Suprapubic skin (tissue), 4 donors: Measurements from ENCODE around the gene TRUB1. TPM values are rescaled to one million over a fixed set of nuclear protein-coding genes. Genes with fewer than 3 reads are reported as not detected.

Experiments used
- DNase-seq, 2 donors: peaks; one replicate each; pipeline ENCODE4 v3.0.0-alpha.2; 2019; ENCODE audit warnings: low spot score in 2 of 2
- H3K27ac ChIP-seq: fragments of 200-600 bp; sonication (generic); one replicate; pipeline ENCODE4 v1.5.1; 2019
- H3K27me3 ChIP-seq: fragments of 200-600 bp; sonication (generic); one replicate; pipeline ENCODE4 v1.5.1; 2019
- H3K36me3 ChIP-seq: fragments of 200-600 bp; sonication (generic); one replicate; pipeline ENCODE4 v1.5.1; 2019
- H3K4me1 ChIP-seq: fragments of 200-600 bp; sonication (generic); one replicate; pipeline ENCODE4 v1.5.1; 2019
- H3K4me3 ChIP-seq: fragments of 200-600 bp; sonication (generic); one replicate; pipeline ENCODE4 v1.5.1; 2019; ENCODE audit warnings: mild to moderate bottlenecking
- H3K9me3 ChIP-seq: fragments of 200-600 bp; sonication (generic); one replicate; pipeline ENCODE4 v1.5.1; 2019
- CTCF ChIP-seq, 2 donors: fragments of 200-600 bp in 1 of 2; fragments of 450-650 bp in 1 of 2; sonication (generic) in 1 of 2; IDR thresholded peaks; one replicate each; pipeline ENCODE4 v1.5.1; 2016 to 2019; ENCODE audit warnings: antibody characterized with exemption in 2 of 2, mild to moderate bottlenecking in 1 of 2, moderate library complexity in 1 of 2
- EP300 ChIP-seq: sonication (generic); formaldehyde crosslinking; IDR thresholded peaks from one replicate; pipeline ENCODE4 v1.6.1; 2017; ENCODE audit warnings: antibody characterized with exemption
- POLR2A ChIP-seq, 2 donors: fragments of 450-650 bp; IDR thresholded peaks; one replicate each; pipeline ENCODE4 v1.6.1; 2017; ENCODE audit warnings: antibody characterized with exemption in 2 of 2, mild to moderate bottlenecking in 2 of 2, moderate library complexity in 2 of 2
- POLR2AphosphoS5 ChIP-seq, 3 donors: sonication (generic); formaldehyde crosslinking; IDR thresholded peaks; one replicate each; pipeline ENCODE4 v1.6.1; 2017; ENCODE audit warnings: antibody characterized with exemption in 3 of 3
- WGBS: methylation state at CpG from one replicate; pipeline ENCODE4 v1.1.5; 2018; 5-methylcytosine and 5-hydroxymethylcytosine counted together
- total RNA-seq, 4 donors: library from RNA; depleted of rRNA; stranded (reverse); fragments of >200 nt; gene quantifications; one replicate each; pipeline ENCODE4 v1.1.0, GENCODE V29; 2016

Gene TRUB1
- total RNA-seq, 4 donors from 2014 or later, result 11.6 to 28.6 (median 15.0) TPM

- H3K27me3 ChIP-seq, result no peaks in the 10 kb centered on the region
- no peak for DNase-seq
- no peak overlapping the region for H3K4me3 ChIP-seq
- no peaks in the 10 kb centered on the region for H3K4me1 ChIP-seq
- no peaks in the 10 kb centered on the region for H3K36me3 ChIP-seq
- no peaks in the 10 kb centered on the region for H3K9me3 ChIP-seq
- WGBS, result 69% methylated on average over 2 of the region's 2 CpGs
- H3K27ac ChIP-seq, result no peak overlapping the region
- TF ChIP-seq EP300 (no peak), CTCF (IDR thresholded peaks at IDR 0.05) (no peak), POLR2AphosphoS5 (IDR thresholded peaks at IDR 0.05) (no peak), POLR2A (IDR thresholded peaks at IDR 0.05) (no peak)
These were observed 14.4 kb upstream of the TRUB1 start for GRCh38 chr10:114923551-114923950.

- TF ChIP-seq POLR2A (IDR thresholded peaks at IDR 0.05) (no peak), POLR2AphosphoS5 (IDR thresholded peaks at IDR 0.05) (no peak), CTCF (IDR thresholded peaks at IDR 0.05) (no peak), EP300 (no peak)
- Histone ChIP-seq H3K36me3 (no peaks in the 10 kb centered on the region), H3K4me1 (no peaks in the 10 kb centered on the region), H3K27ac (no peak overlapping the region), H3K4me3 (no peak overlapping the region), H3K27me3 (no peaks in the 10 kb centered on the region), H3K9me3 (no peaks in the 10 kb centered on the region)
- DNase-seq, result no peak
- WGBS, result 43% methylated on average over 3 of the region's 3 CpGs
These were observed 12.1 kb upstream of the TRUB1 start for GRCh38 chr10:114925587-114926586.

- Histone ChIP-seq H3K9me3 (no peaks in the 10 kb centered on the region), H3K4me3 (no peak overlapping the region), H3K36me3 (no peaks in the 10 kb centered on the region), H3K27me3 (no peaks in the 10 kb centered on the region), H3K4me1 (no peaks in the 10 kb centered on the region), H3K27ac (no peak overlapping the region)
- WGBS, result 75% methylated on average over 2 of the region's 2 CpGs
- no peak for DNase-seq
- no peak for TF ChIP-seq POLR2A (IDR thresholded peaks at IDR 0.05)
- no peak for TF ChIP-seq POLR2AphosphoS5 (IDR thresholded peaks at IDR 0.05)
- TF ChIP-seq CTCF (IDR thresholded peaks at IDR 0.05), result no peak
- TF ChIP-seq EP300, result no peak
These were observed 9.2 kb upstream of the TRUB1 start for GRCh38 chr10:114928818-114929217.

GRCh38 chr10:114930320-114930719 lies 7.7 kb upstream of the TRUB1 start:
- Histone ChIP-seq H3K27ac (no peak overlapping the region), H3K36me3 (no peaks in the 10 kb centered on the region), H3K4me3 (no peak overlapping the region), H3K4me1 (no peaks in the 10 kb centered on the region), H3K27me3 (no peaks in the 10 kb centered on the region), H3K9me3 (no peaks in the 10 kb centered on the region)
- TF ChIP-seq POLR2AphosphoS5 (IDR thresholded peaks at IDR 0.05) (no peak), EP300 (no peak), CTCF (IDR thresholded peaks at IDR 0.05) (no peak), POLR2A (IDR thresholded peaks at IDR 0.05) (no peak)
- 71% methylated on average over 4 of the region's 4 CpGs for WGBS
- no peak for DNase-seq

- 68% methylated on average over 2 of the region's 2 CpGs for WGBS
- no peak for TF ChIP-seq POLR2A (IDR thresholded peaks at IDR 0.05)
- TF ChIP-seq CTCF (IDR thresholded peaks at IDR 0.05), result no peak
- no peak for TF ChIP-seq EP300
- no peak for TF ChIP-seq POLR2AphosphoS5 (IDR thresholded peaks at IDR 0.05)
- no peak for DNase-seq
- no peaks in the 10 kb centered on the region for H3K9me3 ChIP-seq
- no peaks in the 10 kb centered on the region for H3K4me1 ChIP-seq
- no peaks in the 10 kb centered on the region for H3K36me3 ChIP-seq
- no peak overlapping the region for H3K4me3 ChIP-seq
- H3K27ac ChIP-seq, result no peak overlapping the region
- no peaks in the 10 kb centered on the region for H3K27me3 ChIP-seq
These were observed 6.8 kb upstream of the TRUB1 start for GRCh38 chr10:114931072-114931679.
